ENCODE data around the gene RPL36A. TPM values are rescaled to one million over a fixed set of nuclear protein-coding genes. Genes with fewer than 3 reads are reported as not detected.

RPL36A gene
- total RNA-seq, 1 donor from 2014 or later: 287 TPM

- Mint-ChIP-seq H3K9me3 (no peaks in the 10 kb centered on the region), H3K4me1 (peaks cover 14% of the 10 kb centered on the region), H3K27ac (no peak overlapping the region), H3K4me3 (no peak overlapping the region), H3K27me3 (no peaks in the 10 kb centered on the region), H3K36me3 (ENCODE audit: low read depth) (peaks cover 56% of the 10 kb centered on the region)
- no peak for TF ChIP-seq CTCF (IDR thresholded peaks at IDR 0.05)
- CTCF ChIA-PET: no interaction called here
- ATAC-seq (ENCODE audit: low read depth) (no peak), DNase-seq (no peak)
- POLR2A ChIA-PET: no interaction called here
- intact Hi-C loops (cut with micrococcal nuclease): no loop called here
These were observed 7.0 kb downstream of the RPL36A start for GRCh38 chrX:101397779-101398178.

- TF ChIP-seq CTCF (IDR thresholded peaks at IDR 0.05): no peak
- Mint-ChIP-seq H3K27ac (no peak overlapping the region), H3K27me3 (no peaks in the 10 kb centered on the region), H3K4me3 (no peak overlapping the region), H3K4me1 (peaks cover 7% of the 10 kb centered on the region), H3K9me3 (no peaks in the 10 kb centered on the region), H3K36me3 (ENCODE audit: low read depth) (peaks cover 52% of the 10 kb centered on the region)
- ChIA-PET CTCF (no interaction called here), POLR2A (no interaction called here)
- intact Hi-C loops (cut with micrococcal nuclease): no loop called here
- DNase-seq: no peak
- ATAC-seq (ENCODE audit: low read depth): no peak
These were observed 7.9 kb downstream of the RPL36A start for GRCh38 chrX:101398694-101399093.

- no peaks in the 10 kb centered on the region for H3K27me3 Mint-ChIP-seq
- H3K36me3 Mint-ChIP-seq (ENCODE audit: low read depth): peaks cover 51% of the 10 kb centered on the region
- H3K27ac Mint-ChIP-seq: no peak overlapping the region
- CTCF ChIA-PET: no interaction called here
- no peak for TF ChIP-seq CTCF (IDR thresholded peaks at IDR 0.05)
- POLR2A ChIA-PET: no interaction called here
- H3K4me3 Mint-ChIP-seq: no peak overlapping the region
- ATAC-seq (ENCODE audit: low read depth) (no peak), DNase-seq (no peak)
- intact Hi-C loops (cut with micrococcal nuclease): loop anchor here (10.0 kb wide), 1 partner anchor 575 kb away; the partner anchor contains the start of gene CSTF2
- peaks cover 4% of the 10 kb centered on the region for H3K4me1 Mint-ChIP-seq
- H3K9me3 Mint-ChIP-seq: no peaks in the 10 kb centered on the region
These were observed 9.0 kb downstream of the RPL36A start for GRCh38 chrX:101399825-101400224.

- no peak for TF ChIP-seq CTCF (IDR thresholded peaks at IDR 0.05)
- DNase-seq (no peak), ATAC-seq (ENCODE audit: low read depth) (no peak)
- H3K4me3 Mint-ChIP-seq: peak overlapping the region; percentile 88
- H3K27ac Mint-ChIP-seq: peak overlapping the region; percentile 99
- POLR2A ChIA-PET: interaction anchor here (0.7 to 1.6 kb wide), 10 partner anchors 11 to 526 kb away, joined by 3 to 12 read pairs (median 4); partner anchors contain the start of genes RPL36A, TIMM8A and ZMAT1
- peaks cover 35% of the 10 kb centered on the region for H3K36me3 Mint-ChIP-seq (ENCODE audit: low read depth)
- H3K9me3 Mint-ChIP-seq: no peaks in the 10 kb centered on the region
- no peaks in the 10 kb centered on the region for H3K27me3 Mint-ChIP-seq
- peaks cover 31% of the 10 kb centered on the region for H3K4me1 Mint-ChIP-seq
- CTCF ChIA-PET: interaction anchor here (1.3 kb wide), 1 partner anchor 17 kb away, joined by 8 read pairs; the partner anchor contains the start of gene RPL36A
- intact Hi-C loops (cut with micrococcal nuclease): loop anchor here (1.0 to 10.0 kb wide), 5 partner anchors 11 to 1245 kb away; partner anchors contain the start of genes CSTF2, GPRASP1 and TRMT2B
These were observed 16.4 kb downstream of the RPL36A start for GRCh38 chrX:101407167-101407747.

- Mint-ChIP-seq H3K4me1 (peaks cover 37% of the 10 kb centered on the region), H3K9me3 (no peaks in the 10 kb centered on the region), H3K4me3 (peak within 1 kb of the TSS; percentile 88), H3K36me3 (ENCODE audit: low read depth) (peaks cover 38% of the 10 kb centered on the region), H3K27me3 (no peaks in the 10 kb centered on the region), H3K27ac (peak within 1 kb of the TSS; percentile 99)
- ATAC-seq (ENCODE audit: low read depth) (peak; percentile 86), DNase-seq (peak; percentile 71)
- intact Hi-C loops (cut with micrococcal nuclease): loop anchor here (1.0 to 10.0 kb wide), 8 partner anchors 12 to 1244 kb away; partner anchors contain the start of genes BTK, CSTF2, GPRASP1 and TIMM8A
- POLR2A ChIA-PET: interaction anchor here (0.7 to 1.6 kb wide), 10 partner anchors 11 to 525 kb away, joined by 3 to 12 read pairs (median 4); partner anchors contain the start of genes RPL36A, TIMM8A and ZMAT1
- CTCF ChIA-PET: interaction anchor here (1.3 kb wide), 1 partner anchor 17 kb away, joined by 8 read pairs; the partner anchor contains the start of gene RPL36A
- no peak for TF ChIP-seq CTCF (IDR thresholded peaks at IDR 0.05)
These were observed 17.1 kb downstream of the RPL36A start, which contains the start of the genes GLA and HNRNPH2 for GRCh38 chrX:101407748-101408531. Gene GLA, minus strand, starts transcription at chrX:101407925. Its CDS starts 22 bp downstream, at chrX:101407903. Gene HNRNPH2, plus strand, starts transcription at chrX:101408222. Its CDS starts 3,767 bp downstream, at chrX:101411989.
